Muscle layer of colon (tissue), 2 donors: ENCODE data around the gene RAB14.
"Not testable (repeated sequence)": the region's sequence is repeated elsewhere in the genome, so short reads cannot be mapped to it uniquely, and the experiment has no call there.

Source experiments
- H3K27ac ChIP-seq: one replicate; pipeline ENCODE4 v1.7.0; 2013; ENCODE audit warnings: low read depth, mild to moderate bottlenecking, low read length, moderate library complexity
- H3K27me3 ChIP-seq, 2 donors: one replicate each; pipeline ENCODE4 v1.7.0; 2013; ENCODE audit warnings: low read length in 2 of 2, mild to moderate bottlenecking in 2 of 2; ENCODE audit not compliant: insufficient read depth in 2 of 2, control insufficient read depth in 1 of 2
- H3K36me3 ChIP-seq: one replicate; pipeline ENCODE4 v1.7.0; 2013; ENCODE audit warnings: mild to moderate bottlenecking, low read length; ENCODE audit not compliant: insufficient read depth
- H3K4me1 ChIP-seq: one replicate; pipeline ENCODE4 v1.7.0; 2013; ENCODE audit warnings: mild to moderate bottlenecking, low read length; ENCODE audit not compliant: insufficient read depth
- H3K4me3 ChIP-seq, 2 donors: one replicate each; pipeline ENCODE4 v1.7.0; 2013; ENCODE audit warnings: low read length in 2 of 2, low read depth in 1 of 2, mild to moderate bottlenecking in 1 of 2, moderate library complexity in 1 of 2
- H3K9ac ChIP-seq: one replicate; pipeline ENCODE4 v1.7.0; 2013; ENCODE audit warnings: low read length
- H3K9me3 ChIP-seq: one replicate; pipeline ENCODE4 v1.7.0; 2013; ENCODE audit warnings: mild to moderate bottlenecking, low read length
- donor health status: abdominal sarcoma.
- donor health status: Adenocarcinoma of cecum.

RAB14 gene

GRCh38 chr9:121141706-121142105 is 60.0 kb downstream of the RAB14 start:
- Histone ChIP-seq H3K4me1 (no peaks in the 10 kb centered on the region), H3K9ac (no peak overlapping the region), H3K4me3 (no peak overlapping the region), H3K27me3 (no peaks in the 10 kb centered on the region), H3K27ac (no peak overlapping the region), H3K36me3 (peaks cover 78% of the 10 kb centered on the region), H3K9me3 (no peaks in the 10 kb centered on the region)

- no peaks in the 10 kb centered on the region for H3K9me3 ChIP-seq
- no peaks in the 10 kb centered on the region for H3K4me1 ChIP-seq
- no peak overlapping the region for H3K9ac ChIP-seq
- H3K36me3 ChIP-seq, result peaks cover 74% of the 10 kb centered on the region
- no peak overlapping the region for H3K27ac ChIP-seq
- no peaks in the 10 kb centered on the region for H3K27me3 ChIP-seq
- H3K4me3 ChIP-seq, result no peak overlapping the region
Measured at GRCh38 chr9:121141306-121141705, 60.4 kb downstream of the RAB14 start.

GRCh38 chr9:121140162-121140561 is 61.5 kb downstream of the RAB14 start:
- H3K4me3 ChIP-seq, result no peak overlapping the region
- no peaks in the 10 kb centered on the region for H3K9me3 ChIP-seq
- no peak overlapping the region for H3K9ac ChIP-seq
- H3K4me1 ChIP-seq, result no peaks in the 10 kb centered on the region
- H3K36me3 ChIP-seq, result peaks cover 77% of the 10 kb centered on the region
- no peaks in the 10 kb centered on the region for H3K27me3 ChIP-seq
- H3K27ac ChIP-seq, result no peak overlapping the region

- no peaks in the 10 kb centered on the region for H3K27me3 ChIP-seq
- H3K9ac ChIP-seq, result no peak overlapping the region
- no peak overlapping the region for H3K4me3 ChIP-seq
- H3K4me1 ChIP-seq, result no peaks in the 10 kb centered on the region
- H3K9me3 ChIP-seq, result no peaks in the 10 kb centered on the region
- H3K36me3 ChIP-seq, result peaks cover 66% of the 10 kb centered on the region
- H3K27ac ChIP-seq, result no peak overlapping the region
Measured at GRCh38 chr9:121138973-121139372, 62.7 kb downstream of the RAB14 start.

- H3K4me3 ChIP-seq, result no peak overlapping the region
- no peaks in the 10 kb centered on the region for H3K9me3 ChIP-seq
- H3K36me3 ChIP-seq, result peaks cover 62% of the 10 kb centered on the region
- H3K27me3 ChIP-seq, result no peaks in the 10 kb centered on the region
- H3K9ac ChIP-seq, result no peak overlapping the region
- no peak overlapping the region for H3K27ac ChIP-seq
- no peaks in the 10 kb centered on the region for H3K4me1 ChIP-seq
Measured at GRCh38 chr9:121138561-121138960, 63.1 kb downstream of the RAB14 start.

- Histone ChIP-seq H3K4me1 (no peaks in the 10 kb centered on the region), H3K4me3 (no peak overlapping the region), H3K27ac (no peak overlapping the region), H3K36me3 (peaks cover 39% of the 10 kb centered on the region), H3K9ac (no peak overlapping the region), H3K27me3 (no peaks in the 10 kb centered on the region), H3K9me3 (no peaks in the 10 kb centered on the region)
Measured at GRCh38 chr9:121135642-121136041, 66.0 kb downstream of the RAB14 start.

GRCh38 chr9:121133104-121133816 is 68.4 kb downstream of the RAB14 start:
- H3K9me3 ChIP-seq, result no peaks in the 10 kb centered on the region
- no peaks in the 10 kb centered on the region for H3K27me3 ChIP-seq
- no peak overlapping the region for H3K27ac ChIP-seq
- no peak overlapping the region for H3K9ac ChIP-seq
- peaks cover 17% of the 10 kb centered on the region for H3K36me3 ChIP-seq
- no peaks in the 10 kb centered on the region for H3K4me1 ChIP-seq
- no peak overlapping the region for H3K4me3 ChIP-seq

- H3K4me1 ChIP-seq, H3K4me3 ChIP-seq, H3K27me3 ChIP-seq, H3K36me3 ChIP-seq, H3K27ac ChIP-seq, H3K9me3 ChIP-seq, H3K9ac ChIP-seq: not testable (repeated sequence)
Measured at GRCh38 chr9:121129384-121129783, 72.3 kb downstream of the RAB14 start.
